A549 (cell line): ENCODE results near the gene ATP6V1G2. TPM values are rescaled to one million over a fixed set of nuclear protein-coding genes. Genes with fewer than 3 reads are reported as not detected.

Source experiments
- ATAC-seq, 2 experiments: fragments of 200-7000 bp in 1 of 2; fragments of >200 bp in 1 of 2; cut with Nextera tagmentation in 1 of 2; cut with Tn5 transposase in 1 of 2; 3 replicates each; pipeline versions ENCODE4 v1.8.0 to v1.9.1; 2018 to 2020; ENCODE audit warnings: mild to moderate bottlenecking in 1 of 2, moderate library complexity in 1 of 2
- CTCF ChIA-PET: fragments of 300-600 bp; sonication (Branson Sonifier 250); formaldehyde crosslinking; extraction: SDS; loops from one replicate; lab custom pipeline; 2021; ENCODE audit warnings: antibody characterized with exemption, inconsistent platforms; lab: Yijun Ruan, JAX
- POLR2A ChIA-PET: fragments of 350-600 bp; formaldehyde crosslinking; extraction: SDS; loops from one replicate; lab custom pipeline; 2021; ENCODE audit warnings: antibody characterized with exemption, inconsistent platforms; lab: Yijun Ruan, JAX
- DNase-seq, 2 experiments: peaks; one replicate each; pipeline versions ENCODE4 v3.0.0 to v3.0.0-alpha.2; 2011 to 2016; ENCODE audit warnings: low read depth in 1 of 2, low spot score in 1 of 2
- FAIRE-seq: peaks from 2 replicates; lab custom pipeline; 2011; peaks lifted over from hg19 to GRCh38; lab: Jason Lieb, UNC
- H3K27ac ChIP-seq, 2 experiments: fragments of >200 bp; sonication (Bioruptor Twin); formaldehyde crosslinking; 3 replicates each; pipeline ENCODE4 v1.5.1; 2016 to 2017
- H3K4me1 ChIP-seq: fragments of >200 bp; sonication (Bioruptor Twin); formaldehyde crosslinking; 3 replicates; pipeline ENCODE4 v1.6.1; 2016
- H3K4me2 ChIP-seq: fragments of >200 bp; sonication (Bioruptor Twin); formaldehyde crosslinking; 3 replicates; pipeline ENCODE4 v1.6.1; 2016
- H3K4me3 ChIP-seq: fragments of >200 bp; sonication (Bioruptor Twin); formaldehyde crosslinking; 3 replicates; pipeline ENCODE4 v1.5.1; 2016
- H3K9me3 ChIP-seq: fragments of >200 bp; sonication (Bioruptor Twin); formaldehyde crosslinking; 3 replicates; pipeline ENCODE4 v1.6.1; 2016
- BHLHE40 ChIP-seq: IDR thresholded peaks from 2 replicates; pipeline ENCODE4 v1.6.1; 2012; ENCODE audit warnings: low read depth, low read length, inconsistent platforms
- CEBPB ChIP-seq, 2 experiments: fragments of >200 bp in 1 of 2; sonication (Bioruptor Twin) in 1 of 2; formaldehyde crosslinking in 1 of 2; IDR thresholded peaks; 2 replicates each; pipeline ENCODE4 v1.6.1; 2012 to 2016
- CHD4 ChIP-seq: fragments of 200-600 bp; sonication (generic); IDR thresholded peaks from 2 replicates; pipeline ENCODE4 v1.6.1; 2016; ENCODE audit warnings: antibody characterized with exemption, mild to moderate bottlenecking, borderline replicate concordance
- EHMT2 ChIP-seq: fragments of 200-600 bp; sonication (generic); IDR thresholded peaks from 2 replicates; pipeline ENCODE4 v1.6.1; 2016; ENCODE audit warnings: antibody characterized with exemption, low read depth, mild to moderate bottlenecking, moderate library complexity
- EP300 ChIP-seq, 2 experiments: fragments of >200 bp; sonication (Bioruptor Twin); formaldehyde crosslinking; IDR thresholded peaks; 2 replicates in 1 of 2; 3 replicates in 1 of 2; pipeline ENCODE4 v1.6.1; 2016 to 2017
- ESRRA ChIP-seq: fragments of 150-350 bp; IDR thresholded peaks from 2 replicates; pipeline ENCODE4 v1.6.1; 2014; ENCODE audit warnings: mild to moderate bottlenecking, low read length, borderline replicate concordance
- FOSB ChIP-seq: fragments of 250-450 bp; sonication (Bioruptor Pico); IDR thresholded peaks from 2 replicates; pipeline ENCODE4 v1.5.0; 2020; ENCODE audit warnings: mild to moderate bottlenecking, moderate library complexity
- FOXS1 ChIP-seq: fragments of 250-450 bp; sonication (Bioruptor Pico); IDR thresholded peaks from 2 replicates; pipeline ENCODE4 v1.5.0; 2020; ENCODE audit warnings: mild to moderate bottlenecking, moderate library complexity
- HOXB13 ChIP-seq: fragments of 250-450 bp; sonication (Bioruptor Pico); IDR thresholded peaks from 2 replicates; pipeline ENCODE4 v1.5.0; 2020; ENCODE audit warnings: low read depth, mild to moderate bottlenecking, moderate library complexity
- JUN ChIP-seq, 2 experiments: fragments of >200 bp; sonication (Bioruptor Twin); formaldehyde crosslinking; IDR thresholded peaks; 2 replicates in 1 of 2; 3 replicates in 1 of 2; pipeline ENCODE4 v1.6.1; 2016 to 2017
- MAZ ChIP-seq: fragments of 150-350 bp; IDR thresholded peaks from 2 replicates; pipeline ENCODE4 v1.6.1; 2014; ENCODE audit warnings: antibody characterized with exemption, low read depth, low read length, borderline replicate concordance
- NFE2L2 ChIP-seq: fragments of 150-350 bp; conservative IDR thresholded peaks from 2 replicates; pipeline ENCODE4 v1.6.1; 2014; ENCODE audit warnings: low read length
- NR3C1 ChIP-seq: fragments of >200 bp; sonication (Bioruptor Twin); formaldehyde crosslinking; IDR thresholded peaks from 3 replicates; pipeline ENCODE4 v1.6.1; 2017
- PHF8 ChIP-seq: fragments of 200-600 bp; sonication (generic); IDR thresholded peaks from 2 replicates; pipeline ENCODE4 v1.6.1; 2016; ENCODE audit warnings: low read depth, mild to moderate bottlenecking, antibody characterized with exemption, moderate library complexity, borderline replicate concordance
- POLR2A ChIP-seq: IDR thresholded peaks from 2 replicates; pipeline ENCODE4 v1.6.1; 2012; ENCODE audit warnings: mild to moderate bottlenecking, low read length
- RAD21 ChIP-seq, 2 experiments: fragments of >200 bp in 1 of 2; sonication (Bioruptor Twin) in 1 of 2; formaldehyde crosslinking in 1 of 2; IDR thresholded peaks in 1 of 2; conservative IDR thresholded peaks in 1 of 2; 2 replicates in 1 of 2; 3 replicates in 1 of 2; pipeline ENCODE4 v1.6.1; 2012 to 2018; ENCODE audit warnings: inconsistent platforms in 1 of 2
- RCOR1 ChIP-seq: fragments of 150-350 bp; IDR thresholded peaks from 2 replicates; pipeline ENCODE4 v1.6.1; 2014; ENCODE audit warnings: antibody characterized with exemption, low read length, low read depth
- SREBF2 ChIP-seq: fragments of 450-650 bp; IDR thresholded peaks from 2 replicates; pipeline ENCODE4 v1.6.1; 2014; ENCODE audit warnings: mild to moderate bottlenecking, moderate library complexity
- TFCP2L1 ChIP-seq: fragments of 250-450 bp; sonication (Bioruptor Pico); IDR thresholded peaks from 2 replicates; pipeline ENCODE4 v1.5.0; 2021; ENCODE audit warnings: mild to moderate bottlenecking
- TP53 ChIP-seq: fragments of 250-450 bp; sonication (Bioruptor Pico); IDR thresholded peaks from 2 replicates; pipeline ENCODE4 v1.5.0; 2021; ENCODE audit warnings: mild to moderate bottlenecking, moderate library complexity
- ZFP36 ChIP-seq: fragments of 450-650 bp; IDR thresholded peaks from 2 replicates; pipeline ENCODE4 v1.6.1; 2014; ENCODE audit warnings: borderline replicate concordance; ENCODE audit not compliant: partially characterized antibody
- ZNF302 ChIP-seq: fragments of 250-450 bp; sonication (Bioruptor Pico); IDR thresholded peaks from 2 replicates; pipeline ENCODE4 v1.9.0; 2021; ENCODE audit warnings: inconsistent platforms, mild to moderate bottlenecking, moderate library complexity
- ZSCAN20 ChIP-seq: fragments of 250-450 bp; sonication (Bioruptor Pico); IDR thresholded peaks from 2 replicates; pipeline ENCODE4 v1.8.0; 2022; ENCODE audit warnings: mild to moderate bottlenecking, moderate library complexity
- WGBS: methylation state at CpG from one replicate; pipeline ENCODE4 v1.1.6; 2017; ENCODE audit errors: missing lambda C conversion rate; 5-methylcytosine and 5-hydroxymethylcytosine counted together
- polyA plus RNA-seq, 4 experiments: library from polyadenylated mRNA; depleted of rRNA in 3 of 4; stranded (reverse); fragments of >200 nt; fragmentation: RNase III in 1 of 4; extraction: RNeasy Plus Mini Kit Qiagen cat#74134 plus additional on column Dnase treatment in 1 of 4; gene quantifications; 2 replicates in 3 of 4; 3 replicates in 1 of 4; pipeline ENCODE4 v1.2.3, GENCODE V29; 2011 to 2017
- TF ChIP-seq, protein P1 (sequence below): fragments of >200 bp; sonication (Bioruptor Twin); formaldehyde crosslinking; IDR thresholded peaks from 2 replicates; pipeline ENCODE4 v1.6.1; 2016
- TF ChIP-seq, protein P2 (sequence below): fragments of 150-350 bp; IDR thresholded peaks from 2 replicates; pipeline ENCODE4 v1.6.1; 2014; ENCODE audit warnings: low read depth, mild to moderate bottlenecking, low read length
- TF ChIP-seq, protein P3 (sequence below): fragments of 250-450 bp; sonication (Bioruptor Pico); IDR thresholded peaks from 2 replicates; pipeline ENCODE4 v1.5.0; 2020; ENCODE audit warnings: low read depth, mild to moderate bottlenecking, moderate library complexity

The ATP6V1G2 gene
- polyA plus RNA-seq, 2 of the 4 experiments (the other 2 are of a cell fraction) = 0.57 to 1.5 TPM

DNA sequence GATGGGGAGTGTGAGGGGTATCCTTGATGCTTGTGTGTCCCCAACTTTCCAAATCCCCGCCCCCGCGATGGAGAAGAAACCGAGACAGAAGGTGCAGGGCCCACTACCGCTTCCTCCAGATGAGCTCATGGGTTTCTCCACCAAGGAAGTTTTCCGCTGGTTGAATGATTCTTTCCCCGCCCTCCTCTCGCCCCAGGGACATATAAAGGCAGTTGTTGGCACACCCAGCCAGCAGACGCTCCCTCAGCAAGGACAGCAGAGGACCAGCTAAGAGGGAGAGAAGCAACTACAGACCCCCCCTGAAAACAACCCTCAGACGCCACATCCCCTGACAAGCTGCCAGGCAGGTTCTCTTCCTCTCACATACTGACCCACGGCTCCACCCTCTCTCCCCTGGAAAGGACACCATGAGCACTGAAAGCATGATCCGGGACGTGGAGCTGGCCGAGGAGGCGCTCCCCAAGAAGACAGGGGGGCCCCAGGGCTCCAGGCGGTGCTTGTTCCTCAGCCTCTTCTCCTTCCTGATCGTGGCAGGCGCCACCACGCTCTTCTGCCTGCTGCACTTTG, 29.0 kb upstream of the ATP6V1G2 start, which contains the start of gene TNF:
TSS of gene TNF (plus strand) at position 231 of the 567 bp plus-strand sequence. CDS start at position 408, 177 bp downstream.
- 80% methylated on average over 10 of the region's 19 CpGs for WGBS
- DNase-seq (no peak), ATAC-seq (no peak), FAIRE-seq (no peak)
- Histone ChIP-seq H3K9me3 (no peaks in the 10 kb centered on the region), H3K4me2 (no peak within 1 kb of the TSS), H3K27ac (no peak within 1 kb of the TSS), H3K4me3 (no peak within 1 kb of the TSS), H3K4me1 (no peaks in the 10 kb centered on the region)
- POLR2A ChIA-PET = no interaction called here
- CTCF ChIA-PET = interaction anchor here (1.4 to 18.3 kb wide), 4 partner anchors 9 to 29 kb away, joined by 4 to 338 read pairs (median 18); partner anchors contain the start of genes ATP6V1G2, NCR3 and NFKBIL1
- TF ChIP-seq PHF8 = no peak
- TF ChIP-seq NFE2L2 = no peak
- no peak for TF ChIP-seq MAZ
- no peak for TF ChIP-seq JUN (IDR thresholded peaks at IDR 0.05)
- no peak for TF ChIP-seq ZNF302 (CRISPR knock-in tag)

DNA sequence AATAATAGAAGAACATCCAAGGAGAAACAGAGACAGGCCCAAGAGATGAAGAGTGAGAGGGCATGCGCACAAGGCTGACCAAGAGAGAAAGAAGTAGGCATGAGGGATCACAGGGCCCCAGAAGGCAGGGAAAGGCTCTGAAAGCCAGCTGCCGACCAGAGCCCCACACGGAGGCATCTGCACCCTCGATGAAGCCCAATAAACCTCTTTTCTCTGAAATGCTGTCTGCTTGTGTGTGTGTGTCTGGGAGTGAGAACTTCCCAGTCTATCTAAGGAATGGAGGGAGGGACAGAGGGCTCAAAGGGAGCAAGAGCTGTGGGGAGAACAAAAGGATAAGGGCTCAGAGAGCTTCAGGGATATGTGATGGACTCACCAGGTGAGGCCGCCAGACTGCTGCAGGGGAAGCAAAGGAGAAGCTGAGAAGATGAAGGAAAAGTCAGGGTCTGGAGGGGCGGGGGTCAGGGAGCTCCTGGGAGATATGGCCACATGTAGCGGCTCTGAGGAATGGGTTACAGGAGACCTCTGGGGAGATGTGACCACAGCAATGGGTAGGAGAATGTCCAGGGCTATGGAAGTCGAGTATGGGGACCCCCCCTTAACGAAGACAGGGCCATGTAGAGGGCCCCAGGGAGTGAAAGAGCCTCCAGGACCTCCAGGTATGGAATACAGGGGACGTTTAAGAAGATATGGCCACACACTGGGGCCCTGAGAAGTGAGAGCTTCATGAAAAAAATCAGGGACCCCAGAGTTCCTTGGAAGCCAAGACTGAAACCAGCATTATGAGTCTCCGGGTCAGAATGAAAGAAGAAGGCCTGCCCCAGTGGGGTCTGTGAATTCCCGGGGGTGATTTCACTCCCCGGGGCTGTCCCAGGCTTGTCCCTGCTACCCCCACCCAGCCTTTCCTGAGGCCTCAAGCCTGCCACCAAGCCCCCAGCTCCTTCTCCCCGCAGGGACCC, 28.0 kb upstream of the ATP6V1G2 start:
- DNase-seq (no peak), ATAC-seq (peak in 1 of 2 experiments; percentile 17; a peak in 1 of 6 replicates), FAIRE-seq (no peak)
- ChIA-PET POLR2A (no interaction called here), CTCF (interaction anchor here (1.0 to 18.3 kb wide), 5 partner anchors 9 to 28 kb away, joined by 3 to 338 read pairs (median 18); partner anchors contain the start of genes ATP6V1G2, NCR3 and NFKBIL1)
- H3K9me3 ChIP-seq = no peaks in the 10 kb centered on the region
- no peak overlapping the region for H3K27ac ChIP-seq
- H3K4me1 ChIP-seq = no peaks in the 10 kb centered on the region
- H3K4me2 ChIP-seq = no peak overlapping the region
- no peak overlapping the region for H3K4me3 ChIP-seq
- no peak for TF ChIP-seq ZSCAN20 (CRISPR knock-in tag)
- 62% methylated on average over 14 of the region's 14 CpGs for WGBS

DNA sequence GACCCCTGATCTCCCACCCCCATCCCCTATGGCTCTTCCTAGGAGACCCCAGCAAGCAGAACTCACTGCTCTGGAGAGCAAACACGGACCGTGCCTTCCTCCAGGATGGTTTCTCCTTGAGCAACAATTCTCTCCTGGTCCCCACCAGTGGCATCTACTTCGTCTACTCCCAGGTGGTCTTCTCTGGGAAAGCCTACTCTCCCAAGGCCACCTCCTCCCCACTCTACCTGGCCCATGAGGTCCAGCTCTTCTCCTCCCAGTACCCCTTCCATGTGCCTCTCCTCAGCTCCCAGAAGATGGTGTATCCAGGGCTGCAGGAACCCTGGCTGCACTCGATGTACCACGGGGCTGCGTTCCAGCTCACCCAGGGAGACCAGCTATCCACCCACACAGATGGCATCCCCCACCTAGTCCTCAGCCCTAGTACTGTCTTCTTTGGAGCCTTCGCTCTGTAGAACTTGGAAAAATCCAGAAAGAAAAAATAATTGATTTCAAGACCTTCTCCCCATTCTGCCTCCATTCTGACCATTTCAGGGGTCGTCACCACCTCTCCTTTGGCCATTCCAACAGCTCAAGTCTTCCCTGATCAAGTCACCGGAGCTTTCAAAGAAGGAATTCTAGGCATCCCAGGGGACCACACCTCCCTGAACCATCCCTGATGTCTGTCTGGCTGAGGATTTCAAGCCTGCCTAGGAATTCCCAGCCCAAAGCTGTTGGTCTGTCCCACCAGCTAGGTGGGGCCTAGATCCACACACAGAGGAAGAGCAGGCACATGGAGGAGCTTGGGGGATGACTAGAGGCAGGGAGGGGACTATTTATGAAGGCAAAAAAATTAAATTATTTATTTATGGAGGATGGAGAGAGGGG, 27.1 kb upstream of the ATP6V1G2 start:
- Histone ChIP-seq H3K4me1 (no peaks in the 10 kb centered on the region), H3K9me3 (no peaks in the 10 kb centered on the region), H3K4me2 (no peak overlapping the region), H3K27ac (no peak overlapping the region)
- no peak for FAIRE-seq
- DNase-seq = no peak
- POLR2A ChIA-PET = no interaction called here
- ATAC-seq = no peak
- WGBS = 65% methylated on average over 9 of the region's 9 CpGs
- no peak for TF ChIP-seq CEBPB (IDR thresholded peaks at IDR 0.05)
- TF ChIP-seq FOXS1 (CRISPR knock-in tag) = no peak
- no peak for TF ChIP-seq POLR2A
- no peak for TF ChIP-seq HOXB13 (CRISPR knock-in tag)
- TF ChIP-seq EHMT2 = no peak
- no peak for TF ChIP-seq FOSB
- TF ChIP-seq ESRRA = no peak
- no peak for TF ChIP-seq TFCP2L1 (CRISPR knock-in tag)
- TF ChIP-seq TP53 = no peak
- TF ChIP-seq, protein P1, sequence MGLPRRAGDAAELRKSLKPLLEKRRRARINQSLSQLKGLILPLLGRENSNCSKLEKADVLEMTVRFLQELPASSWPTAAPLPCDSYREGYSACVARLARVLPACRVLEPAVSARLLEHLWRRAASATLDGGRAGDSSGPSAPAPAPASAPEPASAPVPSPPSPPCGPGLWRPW = no peak
- TF ChIP-seq RAD21 (conservative IDR thresholded peaks at IDR 0.05 in 1 of 2, IDR thresholded peaks at IDR 0.05 in 1 of 2) = no peak
- TF ChIP-seq, protein P2, sequence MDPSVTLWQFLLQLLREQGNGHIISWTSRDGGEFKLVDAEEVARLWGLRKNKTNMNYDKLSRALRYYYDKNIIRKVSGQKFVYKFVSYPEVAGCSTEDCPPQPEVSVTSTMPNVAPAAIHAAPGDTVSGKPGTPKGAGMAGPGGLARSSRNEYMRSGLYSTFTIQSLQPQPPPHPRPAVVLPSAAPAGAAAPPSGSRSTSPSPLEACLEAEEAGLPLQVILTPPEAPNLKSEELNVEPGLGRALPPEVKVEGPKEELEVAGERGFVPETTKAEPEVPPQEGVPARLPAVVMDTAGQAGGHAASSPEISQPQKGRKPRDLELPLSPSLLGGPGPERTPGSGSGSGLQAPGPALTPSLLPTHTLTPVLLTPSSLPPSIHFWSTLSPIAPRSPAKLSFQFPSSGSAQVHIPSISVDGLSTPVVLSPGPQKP = no peak
- no peak for TF ChIP-seq RCOR1
- TF ChIP-seq, protein P3, sequence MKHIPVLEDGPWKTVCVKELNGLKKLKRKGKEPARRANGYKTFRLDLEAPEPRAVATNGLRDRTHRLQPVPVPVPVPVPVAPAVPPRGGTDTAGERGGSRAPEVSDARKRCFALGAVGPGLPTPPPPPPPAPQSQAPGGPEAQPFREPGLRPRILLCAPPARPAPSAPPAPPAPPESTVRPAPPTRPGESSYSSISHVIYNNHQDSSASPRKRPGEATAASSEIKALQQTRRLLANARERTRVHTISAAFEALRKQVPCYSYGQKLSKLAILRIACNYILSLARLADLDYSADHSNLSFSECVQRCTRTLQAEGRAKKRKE (CRISPR knock-in tag) = no peak
- no peak for TF ChIP-seq ZFP36
- TF ChIP-seq CHD4 = no peak
- no peak for TF ChIP-seq EP300 (IDR thresholded peaks at IDR 0.05)
- TF ChIP-seq SREBF2 = no peak
- no peak for TF ChIP-seq NR3C1
- no peak for TF ChIP-seq BHLHE40
- TF ChIP-seq, all 56 proteins: peak for 0
- no peak overlapping the region for H3K4me3 ChIP-seq
- CTCF ChIA-PET = interaction anchor here (1.0 to 18.3 kb wide), 5 partner anchors 9 to 27 kb away, joined by 3 to 338 read pairs (median 18); partner anchors contain the start of genes ATP6V1G2, NCR3 and NFKBIL1
